H1 (cell line): ENCODE data around the gene NAV3. TPM values are rescaled to one million over a fixed set of nuclear protein-coding genes. Genes with fewer than 3 reads are reported as not detected.

Experiments used
- CTCF ChIA-PET: fragments of 300-600 bp; sonication (Branson Sonifier 250); formaldehyde crosslinking; loops from one replicate; lab custom pipeline; 2021; ENCODE audit not compliant: partially characterized antibody; lab: Charles Lee
- POLR2A ChIA-PET: fragments of 300-600 bp; sonication (Branson Sonifier 250); formaldehyde crosslinking; loops from one replicate; lab custom pipeline; 2021; ENCODE audit warnings: inconsistent platforms; ENCODE audit not compliant: partially characterized antibody; lab: Charles Lee
- DNase-seq, 2 experiments: peaks; one replicate each; pipeline versions ENCODE4 v3.0.0 to v3.0.0-alpha.2; 2010 to 2022; ENCODE audit warnings: low spot score in 2 of 2, low read depth in 1 of 2, mixed read lengths in 1 of 2
- FAIRE-seq: peaks from 2 replicates; lab custom pipeline; 2011; peaks lifted over from hg19 to GRCh38; lab: Jason Lieb, UNC
- H2AFZ ChIP-seq: 2 replicates; pipeline ENCODE4 v1.8.1; 2012; ENCODE audit warnings: low read length, inconsistent platforms
- H2AK5ac ChIP-seq: 2 replicates; pipeline ENCODE4 v1.6.1; 2013; ENCODE audit warnings: low read depth, low read length
- H2BK120ac ChIP-seq: replicated peaks from 2 replicates; pipeline ENCODE3; 2013; ENCODE audit warnings: low read depth, low read length, inconsistent platforms
- H2BK12ac ChIP-seq: 2 replicates; pipeline ENCODE4 v1.6.1; 2013; ENCODE audit warnings: low read depth, low read length
- H2BK15ac ChIP-seq: 2 replicates; pipeline ENCODE4 v1.6.1; 2013; ENCODE audit warnings: low read length
- H2BK20ac ChIP-seq: 2 replicates; pipeline ENCODE4 v1.6.1; 2013; ENCODE audit warnings: low read length
- H2BK5ac ChIP-seq: 2 replicates; pipeline ENCODE4 v1.6.1; 2013; ENCODE audit warnings: low read depth, low read length
- H3K14ac ChIP-seq: 2 replicates; pipeline ENCODE4 v1.6.1; 2013; ENCODE audit warnings: inconsistent platforms; ENCODE audit not compliant: insufficient read length
- H3K18ac ChIP-seq: 2 replicates; pipeline ENCODE4 v1.6.1; 2013; ENCODE audit warnings: low read length; ENCODE audit errors: extremely low read depth
- H3K23ac ChIP-seq: 2 replicates; pipeline ENCODE4 v1.6.1; 2013; ENCODE audit warnings: inconsistent platforms; ENCODE audit not compliant: insufficient read length
- H3K23me2 ChIP-seq: 2 replicates; pipeline ENCODE4 v1.6.1; 2013; ENCODE audit warnings: low read depth, low read length
- H3K27ac ChIP-seq: 2 replicates; pipeline ENCODE4 v1.6.1; 2011; ENCODE audit warnings: low read depth, low read length, inconsistent platforms
- H3K27me3 ChIP-seq, 4 experiments: replicated peaks in 1 of 4; 1 replicate in 1 of 4; 2 replicates in 3 of 4; pipeline versions ENCODE4 v1.6.1 to v1.8.1; 2011 to 2013; ENCODE audit warnings: low read length in 3 of 4, mild to moderate bottlenecking in 3 of 4, inconsistent platforms in 2 of 4, mixed read lengths in 2 of 4, moderate library complexity in 1 of 4; ENCODE audit not compliant: control insufficient read depth in 3 of 4, insufficient read depth in 3 of 4; ENCODE audit errors: extremely low read depth in 1 of 4
- H3K36me3 ChIP-seq, 4 experiments: 2 replicates each; pipeline versions ENCODE4 v1.6.1 to v1.8.1; 2011 to 2013; ENCODE audit warnings: mild to moderate bottlenecking in 4 of 4, low read length in 3 of 4, moderate library complexity in 2 of 4, control low read depth in 1 of 4, inconsistent platforms in 1 of 4; ENCODE audit not compliant: insufficient read depth in 4 of 4, control insufficient read depth in 2 of 4
- H3K4ac ChIP-seq: replicated peaks from 2 replicates; pipeline ENCODE3; 2013; ENCODE audit warnings: low read length, low read depth, mixed read lengths, inconsistent platforms; ENCODE audit not compliant: insufficient read length
- H3K4me1 ChIP-seq, 4 experiments: replicated peaks in 1 of 4; 1 replicate in 1 of 4; 2 replicates in 3 of 4; pipeline versions ENCODE4 v1.6.1 to v1.8.1; 2011 to 2013; ENCODE audit warnings: low read length in 3 of 4, inconsistent platforms in 2 of 4, mixed read lengths in 1 of 4; ENCODE audit not compliant: insufficient read depth in 4 of 4, control insufficient read depth in 3 of 4
- H3K4me2 ChIP-seq, 2 experiments: 2 replicates each; pipeline versions ENCODE4 v1.6.1 to v1.8.1; 2011 to 2013; ENCODE audit warnings: low read depth in 2 of 2, low read length in 2 of 2, control low read depth in 1 of 2, inconsistent platforms in 1 of 2, mild to moderate bottlenecking in 1 of 2; ENCODE audit not compliant: insufficient read depth in 1 of 2
- H3K4me3 ChIP-seq, 4 experiments: fragments of 200-600, 300-600 bp in 1 of 4; sonication (generic), shearing (Covaris generic), sonication (Bioruptor Twin) in 1 of 4; 2 replicates each; pipeline versions ENCODE4 v1.5.1 to v1.8.1; 2011 to 2016; ENCODE audit warnings: low read length in 4 of 4, low read depth in 3 of 4, control low read depth in 2 of 4, inconsistent platforms in 2 of 4, mild to moderate bottlenecking in 2 of 4, mixed read lengths in 1 of 4, moderate library complexity in 1 of 4; ENCODE audit not compliant: insufficient read depth in 2 of 4; ENCODE audit errors: extremely low read depth in 1 of 4
- H3K56ac ChIP-seq: replicated peaks from 2 replicates; pipeline ENCODE3; 2013; ENCODE audit warnings: low read depth, mild to moderate bottlenecking, mixed read lengths, low read length, inconsistent platforms; ENCODE audit not compliant: insufficient read length
- H3K79me1 ChIP-seq: 2 replicates; pipeline ENCODE4 v1.6.1; 2013; ENCODE audit warnings: low read depth, low read length, control low read depth
- H3K79me2 ChIP-seq, 2 experiments: 2 replicates each; pipeline versions ENCODE4 v1.6.1 to v1.8.1; 2012 to 2013; ENCODE audit warnings: low read length in 2 of 2, mild to moderate bottlenecking in 2 of 2, inconsistent platforms in 1 of 2; ENCODE audit not compliant: insufficient read depth in 2 of 2, control insufficient read depth in 1 of 2
- H3K9ac ChIP-seq, 4 experiments: replicated peaks in 1 of 4; 1 replicate in 1 of 4; 2 replicates in 3 of 4; pipeline versions ENCODE4 v1.6.1 to v1.8.1; 2011 to 2013; ENCODE audit warnings: low read depth in 3 of 4, low read length in 3 of 4, control low read depth in 2 of 4, mild to moderate bottlenecking in 2 of 4, moderate library complexity in 2 of 4, inconsistent platforms in 1 of 4; ENCODE audit errors: extremely low read depth in 1 of 4
- H3K9me3 ChIP-seq, 2 experiments: 2 replicates each; pipeline versions ENCODE4 v1.6.1 to v1.8.1; 2012 to 2013; ENCODE audit warnings: mild to moderate bottlenecking in 2 of 2, moderate library complexity in 2 of 2, control low read depth in 1 of 2, inconsistent platforms in 1 of 2, low read depth in 1 of 2, low read length in 1 of 2, mixed read lengths in 1 of 2; ENCODE audit not compliant: insufficient read depth in 2 of 2
- H4K20me1 ChIP-seq, 2 experiments: replicated peaks in 1 of 2; 2 replicates each; pipeline versions ENCODE3 to v1.8.1; 2011 to 2013; ENCODE audit warnings: inconsistent platforms in 2 of 2, low read length in 2 of 2, mild to moderate bottlenecking in 1 of 2; ENCODE audit not compliant: insufficient read depth in 2 of 2, control insufficient read depth in 1 of 2
- H4K5ac ChIP-seq: 2 replicates; pipeline ENCODE4 v1.6.1; 2013; ENCODE audit warnings: low read length, low read depth, mixed read lengths, inconsistent platforms; ENCODE audit not compliant: insufficient read length
- H4K8ac ChIP-seq: 2 replicates; pipeline ENCODE4 v1.8.0; 2013; ENCODE audit warnings: mild to moderate bottlenecking, moderate library complexity, low read length, inconsistent platforms; ENCODE audit not compliant: insufficient read depth; ENCODE audit errors: extremely low read depth
- H4K91ac ChIP-seq: replicated peaks from 2 replicates; pipeline ENCODE3; 2013; ENCODE audit warnings: low read length, mixed read lengths, inconsistent platforms; ENCODE audit not compliant: insufficient read length
- SP4 ChIP-seq: IDR thresholded peaks from 2 replicates; pipeline ENCODE4 v1.6.1; 2012; ENCODE audit warnings: low read length, inconsistent platforms
- WGBS, 2 experiments: shearing (Covaris generic) in 1 of 2; methylation state at CpG; one replicate each; pipeline versions ENCODE4 v1.1.6 to v1.1.7; 2013 to 2015; ENCODE audit warnings: low lambda C conversion rate in 2 of 2, mixed read lengths in 2 of 2, inconsistent platforms in 1 of 2, low coverage in 1 of 2, missing lambda C conversion rate in 1 of 2; ENCODE audit not compliant: insufficient replicate concordance in 2 of 2, insufficient coverage in 1 of 2, insufficient read length in 1 of 2; ENCODE audit errors: extremely low coverage in 1 of 2, missing lambda C conversion rate in 1 of 2; 5-methylcytosine and 5-hydroxymethylcytosine counted together
- polyA plus RNA-seq, 7 experiments: library from polyadenylated mRNA; depleted of rRNA in 3 of 7; stranded (reverse) in 5 of 7; unstranded in 2 of 7; fragments of >200 nt in 5 of 7; fragments of 200-250 nt in 2 of 7; gene quantifications; 1 replicate in 5 of 7; 2 replicates in 1 of 7; 4 replicates in 1 of 7; pipeline versions ENCODE4 v1.2.1 to v1.2.3, GENCODE V29; 2011 to 2013; ENCODE audit warnings: missing spikeins in 2 of 7, mixed read lengths in 2 of 7
- total RNA-seq: library from RNA; stranded (reverse); fragmentation: NEBNext Ultra II Directional; extraction: Animal tissue kit (Norgen Biotek cat#: 25700); gene quantifications from 2 replicates; pipeline ENCODE4 v1.2.1, GENCODE V29; 2021

The NAV3 gene
- total and polyA plus RNA-seq, 2 of the 8 experiments (the other 6 are each of a cell fraction or from before 2014, with no cell fraction given), result 0.47 to 5.0 TPM

- Histone ChIP-seq H3K14ac (no peak overlapping the region), H4K8ac (no peak overlapping the region), H4K20me1 (no peaks in the 10 kb centered on the region), H2BK5ac (no peak overlapping the region), H3K9me3 (no peaks in the 10 kb centered on the region), H2BK120ac (no peak overlapping the region), H2BK12ac (no peak overlapping the region), H3K4me3 (no peak overlapping the region), H3K18ac (no peak overlapping the region), H3K79me1 (no peaks in the 10 kb centered on the region), H3K4me1 (no peaks in the 10 kb centered on the region), H3K36me3 (no peaks in the 10 kb centered on the region), H3K27ac (no peak overlapping the region), H2AK5ac (no peak overlapping the region), H3K79me2 (no peaks in the 10 kb centered on the region), H3K27me3 (no peaks in the 10 kb centered on the region; a peak in 1 of 7 replicates), H2AFZ (no peak overlapping the region), H3K56ac (no peak overlapping the region), H2BK20ac (no peak overlapping the region), H4K5ac (no peak overlapping the region), H2BK15ac (no peak overlapping the region), H3K23me2 (no peaks in the 10 kb centered on the region), H3K4ac (no peak overlapping the region), H4K91ac (no peak overlapping the region), H3K9ac (no peak overlapping the region), H3K23ac (no peak overlapping the region), H3K4me2 (no peak overlapping the region)
- 91% methylated on average over 3 of the region's 3 CpGs; no CpG with 5 or more reads in 1 of the 2 experiments for WGBS, 2 experiments
- FAIRE-seq, result no peak
- ChIA-PET CTCF (interaction anchor here (0.6 kb wide), 1 partner anchor 103 kb away, joined by 3 read pairs; no protein-coding TSS in a partner anchor), POLR2A (no interaction called here)
- TF ChIP-seq SP4, result no peak
- no peak for DNase-seq
These were observed 188.2 kb downstream of the NAV3 start for GRCh38 chr12:78018939-78019338.
